Measurements from ENCODE around the gene FFAR3.

GRCh38 chr19:35368378-35368777, 10.1 kb downstream of the FFAR3 start:
- TF ChIP-seq POLR2A (IDR thresholded peaks at IDR 0.05) (no peak), CTCF (IDR thresholded peaks at IDR 0.05) (no peak), EP300 (IDR thresholded peaks at IDR 0.05) (no peak)
